Gastrocnemius medialis (tissue), 4 donors: Measurements from ENCODE around the gene CASP4. TPM values are rescaled to one million over a fixed set of nuclear protein-coding genes. Genes with fewer than 3 reads are reported as not detected.

ENCODE experiments used
- ATAC-seq, 2 donors: fragments of 150-250 bp; one replicate each; pipeline ENCODE4 v1.9.1; 2016
- DNase-seq, 2 donors: peaks; one replicate each; pipeline ENCODE4 v3.0.0-alpha.2; 2019
- H3K27ac ChIP-seq, 4 donors: fragments of 200-600 bp; sonication (generic); 1 replicate in 1 of 4; 2 replicates in 3 of 4; pipeline ENCODE4 v1.5.1; 2016 to 2018; ENCODE audit warnings: mild to moderate bottlenecking in 2 of 4, moderate library complexity in 1 of 4
- H3K27me3 ChIP-seq, 3 donors: fragments of 200-600 bp; sonication (generic) in 2 of 3; 1 replicate in 1 of 3; 2 replicates in 2 of 3; pipeline versions ENCODE4 v1.5.1 to v1.6.0; 2016 to 2019; ENCODE audit warnings: mild to moderate bottlenecking in 1 of 3, moderate library complexity in 1 of 3
- H3K36me3 ChIP-seq, 2 donors: fragments of 200-600 bp; sonication (generic) in 1 of 2; one replicate each; pipeline ENCODE4 v1.5.1; 2017 to 2018
- H3K4me1 ChIP-seq, 2 donors: fragments of 200-600 bp; sonication (generic) in 1 of 2; one replicate each; pipeline ENCODE4 v1.5.1; 2016 to 2017; ENCODE audit warnings: mild to moderate bottlenecking in 2 of 2
- H3K4me3 ChIP-seq, 4 donors: fragments of 200-600 bp; sonication (generic) in 3 of 4; 1 replicate in 1 of 4; 2 replicates in 3 of 4; pipeline ENCODE4 v1.5.1; 2016 to 2019; ENCODE audit warnings: mild to moderate bottlenecking in 2 of 4
- H3K9me3 ChIP-seq, 3 donors: fragments of 200-600 bp; sonication (generic) in 2 of 3; 1 replicate in 1 of 3; 2 replicates in 2 of 3; pipeline ENCODE4 v1.5.1; 2016 to 2019
- CTCF ChIP-seq, 5 experiments: fragments of 450-650 bp in 3 of 5; fragments of 200-600 bp in 2 of 5; sonication (generic) in 2 of 5; IDR thresholded peaks in 4 of 5; conservative IDR thresholded peaks in 1 of 5; 1 replicate in 4 of 5; 2 replicates in 1 of 5; pipeline ENCODE4 v1.5.1; 2016 to 2019; ENCODE audit warnings: antibody characterized with exemption in 5 of 5, mild to moderate bottlenecking in 3 of 5, moderate library complexity in 3 of 5
- POLR2A ChIP-seq, 2 donors: fragments of 450-650 bp; IDR thresholded peaks; one replicate each; pipeline ENCODE4 v1.6.1; 2017; ENCODE audit warnings: antibody characterized with exemption in 2 of 2, mild to moderate bottlenecking in 2 of 2, moderate library complexity in 2 of 2
- in situ Hi-C, 4 donors: fragments of 200-750 bp; cut with MboI; loops; one replicate each; pipeline versions ENCODE4 v1.15.0 to v1.8.0; 2017; ENCODE audit warnings: low sequenced_read_pairs in 4 of 4
- intact Hi-C: fragments of 100-400 bp; cut with DNase I; formaldehyde crosslinking; loops from one replicate; pipeline ENCODE4 v1.15.1; 2023; ENCODE audit warnings: low total_unique reads
- total RNA-seq, 4 donors: library from RNA; depleted of rRNA; stranded (reverse); fragments of >200 nt; gene quantifications; one replicate each; pipeline versions ENCODE4 v1.1.0 to v1.2.3, GENCODE V29; 2016

CASP4 gene
- total RNA-seq, 4 donors from 2014 or later, result 12.0 to 17.2 (median 14.4) TPM

GRCh38 chr11:104964247-104964646, 4.1 kb downstream of the CASP4 start:
- no peaks in the 10 kb centered on the region for H3K27me3 ChIP-seq
- TF ChIP-seq CTCF (IDR thresholded peaks at IDR 0.05 in 4 of 5, conservative IDR thresholded peaks at IDR 0.05 in 1 of 5), result no peak
- TF ChIP-seq POLR2A (IDR thresholded peaks at IDR 0.05), result no peak
- no peaks in the 10 kb centered on the region for H3K9me3 ChIP-seq
- peaks cover 12% of the 10 kb centered on the region in 2 donors for H3K4me1 ChIP-seq
- intact Hi-C loops, result no loop called here
- in situ Hi-C loops, result no loop called here
- no peak overlapping the region for H3K4me3 ChIP-seq
- H3K27ac ChIP-seq, result no peak overlapping the region
- no peaks in the 10 kb centered on the region for H3K36me3 ChIP-seq
- ATAC-seq (no peak), DNase-seq (no peak)

DNA sequence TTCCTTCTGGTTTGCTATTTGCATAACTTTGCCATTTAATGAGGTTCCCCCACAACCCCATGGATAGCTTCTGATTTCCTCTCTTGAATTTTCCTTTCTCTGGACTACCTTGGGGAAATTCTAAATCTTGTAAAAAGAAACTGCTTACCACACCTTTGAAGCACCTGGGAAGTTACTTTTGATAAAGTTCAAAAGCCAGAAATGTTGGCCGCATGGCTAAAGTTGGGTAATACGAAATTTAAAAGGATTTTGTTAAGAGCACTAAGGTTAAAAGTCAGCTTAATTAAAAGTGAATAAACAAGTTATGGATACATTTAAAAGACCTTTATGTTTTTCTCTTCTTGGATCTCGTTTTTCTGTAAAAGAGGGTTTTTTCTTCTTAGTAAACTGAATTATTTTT, 5.5 kb downstream of the CASP4 start:
- H3K27ac ChIP-seq, result no peak overlapping the region
- H3K4me1 ChIP-seq, result peaks cover 12 to 14% of the 10 kb centered on the region in 2 donors
- no peak overlapping the region for H3K4me3 ChIP-seq
- no peaks in the 10 kb centered on the region for H3K9me3 ChIP-seq
- H3K36me3 ChIP-seq, result no peaks in the 10 kb centered on the region
- DNase-seq (no peak), ATAC-seq (no peak)
- in situ Hi-C loops (no loop called here), intact Hi-C loops (no loop called here)
- no peaks in the 10 kb centered on the region for H3K27me3 ChIP-seq
- TF ChIP-seq POLR2A (IDR thresholded peaks at IDR 0.05) (no peak), CTCF (IDR thresholded peaks at IDR 0.05 in 4 of 5, conservative IDR thresholded peaks at IDR 0.05 in 1 of 5) (no peak)

- H3K9me3 ChIP-seq, result no peaks in the 10 kb centered on the region
- DNase-seq (no peak), ATAC-seq (no peak)
- in situ Hi-C loops, result no loop called here
- no peak overlapping the region for H3K27ac ChIP-seq
- H3K36me3 ChIP-seq, result peaks cover 0 to 4% of the 10 kb centered on the region in 2 donors
- intact Hi-C loops, result no loop called here
- peaks cover 0 to 4% of the 10 kb centered on the region in 2 donors for H3K4me1 ChIP-seq
- no peaks in the 10 kb centered on the region for H3K27me3 ChIP-seq
- no peak overlapping the region for H3K4me3 ChIP-seq
- no peak for TF ChIP-seq CTCF (IDR thresholded peaks at IDR 0.05 in 4 of 5, conservative IDR thresholded peaks at IDR 0.05 in 1 of 5)
- TF ChIP-seq POLR2A (IDR thresholded peaks at IDR 0.05), result no peak
These were observed 11.1 kb downstream of the CASP4 start for GRCh38 chr11:104957280-104957679.

DNA sequence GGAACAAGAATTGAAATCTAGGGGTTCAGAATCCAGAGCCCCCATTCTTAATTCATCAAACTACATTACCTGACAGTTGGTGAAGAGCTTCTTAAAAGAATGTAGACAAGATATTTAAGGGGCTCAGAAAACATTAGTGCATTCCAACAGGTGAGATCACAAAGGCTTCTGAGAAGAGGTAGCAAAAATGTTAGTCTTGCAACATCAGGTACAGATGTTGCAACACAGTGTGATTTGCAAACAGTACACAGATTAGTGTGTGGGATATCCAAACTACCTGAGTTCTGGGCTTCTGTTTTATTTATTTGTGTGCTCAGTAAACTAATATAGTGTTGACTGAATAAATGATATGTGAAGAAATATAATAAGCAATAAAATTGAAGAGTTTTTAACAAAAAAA, 11.8 kb downstream of the CASP4 start:
- ATAC-seq, result no peak
- in situ Hi-C loops (no loop called here), intact Hi-C loops (no loop called here)
- TF ChIP-seq CTCF (IDR thresholded peaks at IDR 0.05 in 4 of 5, conservative IDR thresholded peaks at IDR 0.05 in 1 of 5) (no peak), POLR2A (IDR thresholded peaks at IDR 0.05) (no peak)
- H3K36me3 ChIP-seq, result peaks cover 0 to 4% of the 10 kb centered on the region in 2 donors
- no peak overlapping the region for H3K27ac ChIP-seq
- H3K27me3 ChIP-seq, result no peaks in the 10 kb centered on the region
- DNase-seq, result no peak
- no peak overlapping the region for H3K4me3 ChIP-seq
- H3K9me3 ChIP-seq, result no peaks in the 10 kb centered on the region
- H3K4me1 ChIP-seq, result peaks cover 0 to 4% of the 10 kb centered on the region in 2 donors

DNA sequence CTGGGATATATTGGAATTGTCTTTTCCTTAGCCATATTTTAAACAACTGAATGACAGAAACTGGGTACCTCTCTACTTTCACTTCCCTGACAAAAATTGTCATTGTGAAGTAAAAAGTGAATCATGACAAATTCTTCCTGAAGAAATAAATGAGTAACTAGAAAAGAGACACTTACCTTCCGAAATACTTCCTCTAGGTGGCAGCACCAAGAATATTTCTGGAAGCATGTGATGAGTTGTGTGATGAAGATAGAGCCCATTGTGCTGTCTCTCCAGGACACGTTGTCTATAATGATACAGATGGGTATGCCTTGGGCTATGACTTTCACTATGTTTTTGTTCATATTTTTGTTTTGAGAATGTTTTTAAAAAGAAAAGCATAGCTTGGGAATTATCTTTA, 21.5 kb downstream of the CASP4 start:
- no peak for ATAC-seq
- H3K4me1 ChIP-seq, result no peaks in the 10 kb centered on the region
- H3K4me3 ChIP-seq, result no peak overlapping the region
- no peak overlapping the region for H3K27ac ChIP-seq
- DNase-seq, result no peak
- no peaks in the 10 kb centered on the region for H3K27me3 ChIP-seq
- in situ Hi-C loops (no loop called here), intact Hi-C loops (no loop called here)
- TF ChIP-seq CTCF (IDR thresholded peaks at IDR 0.05 in 4 of 5, conservative IDR thresholded peaks at IDR 0.05 in 1 of 5) (peak in 1 of 5 experiments; percentile 32), POLR2A (IDR thresholded peaks at IDR 0.05) (no peak)
- H3K9me3 ChIP-seq, result no peaks in the 10 kb centered on the region
- H3K36me3 ChIP-seq, result peaks cover 0 to 17% of the 10 kb centered on the region in 2 donors
